Activated CD8-positive, alpha-beta T cell treated with anti-CD3 and anti-CD28 coated beads for 36 hours (primary cell): Measurements from ENCODE around the gene KIAA0513. TPM values are rescaled to one million over a fixed set of nuclear protein-coding genes. Genes with fewer than 3 reads are reported as not detected.

Source experiments
- ATAC-seq: fragments of 200-7000 bp; cut with Tn5 transposase; one replicate; pipeline ENCODE4 v1.10.0; 2021; ENCODE audit warnings: mild to moderate bottlenecking, moderate library complexity
- CTCF ChIA-PET: fragments of 350-600 bp; sonication (Branson Sonifier 250); formaldehyde crosslinking; loops from one replicate; lab custom pipeline; 2021; ENCODE audit warnings: antibody characterized with exemption; lab: Charles Lee
- POLR2A ChIA-PET: fragments of 350-600 bp; sonication (Branson Sonifier 250); formaldehyde crosslinking; loops from one replicate; lab custom pipeline; 2021; ENCODE audit warnings: antibody characterized with exemption; lab: Charles Lee
- DNase-seq: peaks from one replicate; pipeline ENCODE4 v3.0.0-alpha.2; 2020
- H3K27ac Mint-ChIP-seq: one replicate; pipeline ENCODE4 v1.8.0; 2021; ENCODE audit warnings: mild to moderate bottlenecking, mixed read lengths
- H3K27me3 Mint-ChIP-seq: one replicate; pipeline ENCODE4 v1.8.0; 2021; ENCODE audit warnings: mixed read lengths
- H3K36me3 Mint-ChIP-seq: one replicate; pipeline ENCODE4 v1.8.0; 2021; ENCODE audit warnings: low read depth, mixed read lengths
- H3K4me1 Mint-ChIP-seq: one replicate; pipeline ENCODE4 v1.8.0; 2021; ENCODE audit warnings: low read depth, mixed read lengths
- H3K4me3 Mint-ChIP-seq: one replicate; pipeline ENCODE4 v1.8.0; 2021; ENCODE audit warnings: mild to moderate bottlenecking, moderate library complexity, mixed read lengths
- H3K9me3 Mint-ChIP-seq: one replicate; pipeline ENCODE4 v1.8.0; 2021; ENCODE audit warnings: mixed read lengths
- intact Hi-C: fragments of 100-400 bp; cut with micrococcal nuclease; formaldehyde crosslinking; loops from one replicate; pipeline ENCODE4 v1.10.0; 2022
- total RNA-seq, 2 experiments: library from RNA; stranded (reverse); gene quantifications; one replicate each; pipeline ENCODE4 v1.2.3, GENCODE V29; 2021
- TF ChIP-seq, protein P1 (sequence below): fragments of 200-600 bp; IDR thresholded peaks from one replicate; pipeline ENCODE4 v1.8.0; 2022; ENCODE audit warnings: antibody characterized with exemption, mild to moderate bottlenecking

KIAA0513 gene
- total RNA-seq, 2 experiments from 2014 or later, result 3.9 to 5.3 TPM

DNA sequence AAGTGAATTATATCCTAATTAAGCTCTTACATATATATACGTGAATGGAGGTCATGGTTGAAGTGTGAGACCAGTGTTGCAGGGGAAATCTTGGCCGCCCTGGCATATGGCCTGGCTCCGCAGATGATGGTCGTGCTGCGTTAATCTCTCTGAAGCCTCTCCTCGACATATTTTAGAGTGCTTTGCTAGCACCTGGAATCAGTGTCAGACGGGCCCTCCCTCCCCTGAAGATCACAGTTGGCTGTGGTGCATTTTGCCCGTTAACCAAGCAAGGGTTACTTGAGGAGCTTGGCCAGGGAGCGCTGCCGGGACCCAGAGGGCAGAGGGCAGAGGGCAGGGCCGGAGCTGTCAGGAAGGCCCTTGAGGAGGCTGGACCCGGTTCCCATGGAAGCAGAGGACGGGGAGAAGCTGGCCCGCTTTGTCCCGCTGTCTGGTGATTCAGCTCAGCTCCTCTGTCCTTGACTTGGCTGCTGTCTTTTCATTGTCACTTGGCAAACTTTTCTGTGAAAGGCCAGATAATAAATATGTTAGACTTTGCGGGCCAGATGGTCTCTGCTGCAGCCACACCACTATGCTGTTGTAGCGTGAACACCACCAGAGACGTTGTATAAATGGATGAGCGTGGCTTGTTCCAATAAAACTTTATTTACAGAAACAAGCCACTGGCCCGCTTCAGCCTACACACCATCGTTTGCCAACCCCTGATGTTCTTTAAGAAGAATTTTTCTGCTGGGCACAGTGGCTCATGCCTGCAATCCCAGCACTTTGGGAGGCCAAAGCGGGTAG is 52.4 kb downstream of the KIAA0513 start:
- H3K4me1 Mint-ChIP-seq, result peaks cover 12% of the 10 kb centered on the region
- ChIA-PET POLR2A (interaction anchor here (1.1 kb wide), 1 partner anchor 13 kb away, joined by 3 read pairs; no protein-coding TSS in a partner anchor), CTCF (interaction anchor here (1.4 kb wide), 1 partner anchor 109 kb away, joined by 3 read pairs; no protein-coding TSS in a partner anchor)
- DNase-seq (no peak), ATAC-seq (no peak)
- H3K27me3 Mint-ChIP-seq, result no peaks in the 10 kb centered on the region
- H3K4me3 Mint-ChIP-seq, result no peak overlapping the region
- H3K9me3 Mint-ChIP-seq, result no peaks in the 10 kb centered on the region
- TF ChIP-seq, protein P1, sequence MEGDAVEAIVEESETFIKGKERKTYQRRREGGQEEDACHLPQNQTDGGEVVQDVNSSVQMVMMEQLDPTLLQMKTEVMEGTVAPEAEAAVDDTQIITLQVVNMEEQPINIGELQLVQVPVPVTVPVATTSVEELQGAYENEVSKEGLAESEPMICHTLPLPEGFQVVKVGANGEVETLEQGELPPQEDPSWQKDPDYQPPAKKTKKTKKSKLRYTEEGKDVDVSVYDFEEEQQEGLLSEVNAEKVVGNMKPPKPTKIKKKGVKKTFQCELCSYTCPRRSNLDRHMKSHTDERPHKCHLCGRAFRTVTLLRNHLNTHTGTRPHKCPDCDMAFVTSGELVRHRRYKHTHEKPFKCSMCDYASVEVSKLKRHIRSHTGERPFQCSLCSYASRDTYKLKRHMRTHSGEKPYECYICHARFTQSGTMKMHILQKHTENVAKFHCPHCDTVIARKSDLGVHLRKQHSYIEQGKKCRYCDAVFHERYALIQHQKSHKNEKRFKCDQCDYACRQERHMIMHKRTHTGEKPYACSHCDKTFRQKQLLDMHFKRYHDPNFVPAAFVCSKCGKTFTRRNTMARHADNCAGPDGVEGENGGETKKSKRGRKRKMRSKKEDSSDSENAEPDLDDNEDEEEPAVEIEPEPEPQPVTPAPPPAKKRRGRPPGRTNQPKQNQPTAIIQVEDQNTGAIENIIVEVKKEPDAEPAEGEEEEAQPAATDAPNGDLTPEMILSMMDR, result no peak
- intact Hi-C loops, result no loop called here
- H3K36me3 Mint-ChIP-seq, result no peaks in the 10 kb centered on the region
- H3K27ac Mint-ChIP-seq, result no peak overlapping the region

DNA sequence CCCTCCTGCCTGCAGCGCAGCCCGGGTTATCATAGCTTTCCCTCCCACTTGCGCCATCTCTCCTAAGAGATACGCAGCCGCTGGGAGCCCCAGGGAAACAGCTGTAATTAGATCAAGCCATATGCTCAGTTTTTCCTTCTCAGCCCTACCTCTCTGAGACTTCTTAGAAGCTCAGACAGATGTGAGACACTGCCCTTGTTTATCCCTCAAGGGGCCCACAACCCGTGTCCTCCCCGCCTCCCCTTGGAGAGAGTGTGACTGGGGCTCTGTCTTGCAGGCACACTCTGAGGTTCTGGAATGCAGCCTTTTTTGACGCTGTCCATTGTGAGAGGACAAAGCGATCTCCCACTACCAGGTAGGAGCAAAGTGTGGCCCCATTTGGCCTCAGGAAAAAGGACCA is 53.4 kb downstream of the KIAA0513 start:
- no peaks in the 10 kb centered on the region for H3K36me3 Mint-ChIP-seq
- peaks cover 12% of the 10 kb centered on the region for H3K4me1 Mint-ChIP-seq
- no peak overlapping the region for H3K27ac Mint-ChIP-seq
- ChIA-PET CTCF (no interaction called here), POLR2A (no interaction called here)
- intact Hi-C loops, result no loop called here
- H3K9me3 Mint-ChIP-seq, result no peaks in the 10 kb centered on the region
- H3K27me3 Mint-ChIP-seq, result no peaks in the 10 kb centered on the region
- ATAC-seq (no peak), DNase-seq (no peak)
- H3K4me3 Mint-ChIP-seq, result no peak overlapping the region
- TF ChIP-seq, protein P1, result no peak

DNA sequence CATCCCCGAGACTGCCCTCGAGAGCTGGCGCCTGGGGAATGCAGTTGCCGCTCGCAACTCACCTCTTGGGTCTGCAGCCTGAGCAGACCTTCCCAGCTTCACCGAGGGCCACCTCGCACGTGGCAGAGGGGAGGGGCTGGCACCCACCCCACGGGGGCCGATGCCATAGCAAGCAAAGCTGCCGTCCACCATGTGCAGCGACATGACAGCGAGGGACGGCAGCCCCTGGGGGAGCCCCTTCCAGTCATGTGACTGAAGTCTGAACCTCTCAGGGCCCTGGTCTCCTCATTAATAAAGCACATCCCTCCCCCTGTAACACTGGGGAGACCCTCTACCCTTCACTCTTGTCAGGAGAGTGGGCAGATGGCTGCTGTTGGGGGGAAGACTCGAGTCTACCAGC is 54.2 kb downstream of the KIAA0513 start:
- H3K4me1 Mint-ChIP-seq, result peaks cover 17% of the 10 kb centered on the region
- CTCF ChIA-PET, result no interaction called here
- TF ChIP-seq, protein P1, result no peak
- H3K9me3 Mint-ChIP-seq, result no peaks in the 10 kb centered on the region
- intact Hi-C loops, result no loop called here
- H3K27ac Mint-ChIP-seq, result no peak overlapping the region
- no peak for ATAC-seq
- no peaks in the 10 kb centered on the region for H3K36me3 Mint-ChIP-seq
- no peak for DNase-seq
- H3K27me3 Mint-ChIP-seq, result no peaks in the 10 kb centered on the region
- H3K4me3 Mint-ChIP-seq, result no peak overlapping the region
- POLR2A ChIA-PET, result no interaction called here

DNA sequence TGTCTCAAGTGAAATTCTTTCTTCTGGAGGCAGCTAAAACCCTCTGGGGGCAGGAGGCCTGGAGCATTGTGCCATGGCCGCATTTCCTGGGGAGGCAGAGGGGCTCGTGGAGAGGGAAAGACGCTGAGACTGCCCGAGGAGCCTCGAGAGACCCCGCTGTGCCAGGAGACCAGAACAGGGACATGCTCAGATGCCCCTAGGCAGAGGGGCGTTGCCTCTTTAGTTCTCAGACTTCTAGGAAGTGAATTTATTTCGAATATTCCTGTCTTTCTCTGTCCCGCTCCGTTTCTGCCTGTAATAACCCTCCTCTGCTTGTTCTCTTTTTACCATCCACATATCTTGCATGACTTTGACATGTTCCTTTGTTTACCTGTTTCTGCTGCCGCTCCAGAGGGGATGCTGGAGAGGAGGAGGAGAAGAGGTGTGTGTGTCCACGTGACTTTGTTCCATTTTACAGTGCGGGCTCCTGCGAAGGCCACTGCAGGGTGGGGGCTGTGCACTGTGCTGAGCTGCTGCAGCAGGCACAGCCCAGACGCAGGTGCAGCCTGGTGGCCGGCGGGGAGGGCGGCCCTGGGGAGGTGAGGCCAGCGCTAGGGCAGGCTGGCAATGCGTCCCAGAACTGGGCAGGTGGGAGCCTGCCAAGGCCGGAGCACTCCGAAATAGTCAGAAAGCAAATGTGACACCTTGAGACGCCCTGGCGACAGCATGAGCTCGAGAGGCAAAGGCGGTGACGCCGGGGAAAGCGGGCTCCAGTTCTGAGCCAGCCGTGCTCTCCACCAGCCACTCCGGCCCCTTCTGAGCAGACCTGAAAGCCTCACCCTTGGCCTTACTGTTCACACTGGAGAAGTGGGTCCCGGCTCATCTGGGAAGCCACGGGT is 54.8 kb downstream of the KIAA0513 start:
- no peak overlapping the region for H3K4me3 Mint-ChIP-seq
- no peaks in the 10 kb centered on the region for H3K9me3 Mint-ChIP-seq
- DNase-seq (no peak), ATAC-seq (no peak)
- H3K27ac Mint-ChIP-seq, result no peak overlapping the region
- intact Hi-C loops, result no loop called here
- TF ChIP-seq, protein P1, result no peak
- no peaks in the 10 kb centered on the region for H3K36me3 Mint-ChIP-seq
- peaks cover 23% of the 10 kb centered on the region for H3K4me1 Mint-ChIP-seq
- CTCF ChIA-PET, result no interaction called here
- no peaks in the 10 kb centered on the region for H3K27me3 Mint-ChIP-seq
- POLR2A ChIA-PET, result no interaction called here
